ENCODE results near the gene ASMTL. TPM values are rescaled to one million over a fixed set of nuclear protein-coding genes. Genes with fewer than 3 reads are reported as not detected.

Gene ASMTL
- total and polyA plus RNA-seq, 2 of the 13 experiments (the other 11 are each of a cell fraction or from before 2014, with no cell fraction given), result 5.6 to 16.3 TPM

DNA sequence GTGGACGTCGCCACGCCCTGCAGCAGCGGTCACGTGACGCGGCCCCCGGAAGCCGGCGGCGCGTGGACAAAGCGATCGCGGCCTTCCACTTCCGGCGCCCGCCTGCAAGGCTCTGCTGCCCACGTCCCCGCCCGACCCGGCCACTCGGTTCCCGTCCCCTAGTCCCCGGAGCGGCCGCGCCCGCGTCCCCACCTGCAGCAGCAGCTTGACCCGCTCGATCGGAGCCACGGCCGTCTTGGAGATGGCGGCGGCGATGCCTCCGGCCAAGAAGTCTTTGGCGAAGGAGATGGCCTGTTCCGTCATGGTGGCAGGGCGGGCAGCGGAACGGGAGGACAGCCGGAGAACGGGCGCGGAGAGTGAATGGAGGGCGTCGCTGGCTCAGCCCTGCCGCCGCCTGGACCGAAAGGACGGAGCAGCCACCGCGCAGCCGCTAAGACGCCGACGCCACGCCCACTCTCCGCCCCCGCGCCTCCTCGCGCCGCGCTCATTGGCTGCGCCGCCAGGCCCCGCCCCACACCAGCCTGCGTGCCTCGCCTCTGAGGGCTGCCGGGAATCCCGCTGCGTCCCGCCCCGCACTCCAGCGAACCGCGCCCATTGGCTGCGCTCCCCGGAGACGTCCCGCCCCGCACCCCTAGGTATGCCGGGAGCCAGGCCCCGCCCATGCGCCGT lies 60.9 kb downstream of the ASMTL start, which contains the start of gene SLC25A6 (continued):
- TF ChIP-seq, protein P1, sequence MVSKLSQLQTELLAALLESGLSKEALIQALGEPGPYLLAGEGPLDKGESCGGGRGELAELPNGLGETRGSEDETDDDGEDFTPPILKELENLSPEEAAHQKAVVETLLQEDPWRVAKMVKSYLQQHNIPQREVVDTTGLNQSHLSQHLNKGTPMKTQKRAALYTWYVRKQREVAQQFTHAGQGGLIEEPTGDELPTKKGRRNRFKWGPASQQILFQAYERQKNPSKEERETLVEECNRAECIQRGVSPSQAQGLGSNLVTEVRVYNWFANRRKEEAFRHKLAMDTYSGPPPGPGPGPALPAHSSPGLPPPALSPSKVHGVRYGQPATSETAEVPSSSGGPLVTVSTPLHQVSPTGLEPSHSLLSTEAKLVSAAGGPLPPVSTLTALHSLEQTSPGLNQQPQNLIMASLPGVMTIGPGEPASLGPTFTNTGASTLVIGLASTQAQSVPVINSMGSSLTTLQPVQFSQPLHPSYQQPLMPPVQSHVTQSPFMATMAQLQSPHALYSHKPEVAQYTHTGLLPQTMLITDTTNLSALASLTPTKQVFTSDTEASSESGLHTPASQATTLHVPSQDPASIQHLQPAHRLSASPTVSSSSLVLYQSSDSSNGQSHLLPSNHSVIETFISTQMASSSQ (IDR thresholded peaks at IDR 0.05; ENCODE audit: low read depth), result no peak
- TF ChIP-seq, protein P1 (CRISPR knock-in tag; IDR thresholded peaks at IDR 0.05; ENCODE audit: borderline replicate concordance), result no peak; the same call in 1 of the 2 replicates
- TF ChIP-seq SAFB2 (CRISPR knock-in tag; IDR thresholded peaks at IDR 0.05; ENCODE audit: borderline replicate concordance, low read depth) (peak; percentile 89), DMAP1 (CRISPR knock-in tag; IDR thresholded peaks at IDR 0.05) (peak; percentile 93), CC2D1A (CRISPR knock-in tag; IDR thresholded peaks at IDR 0.05) (no peak), ZNF552 (CRISPR knock-in tag; IDR thresholded peaks at IDR 0.05; ENCODE audit: borderline replicate concordance) (no peak; the same call in 1 of the 2 replicates), ZSCAN30 (CRISPR knock-in tag; IDR thresholded peaks at IDR 0.05) (no peak), YY1 (IDR thresholded peaks at IDR 0.05; ENCODE audit: insufficient read depth, insufficient replicate concordance, low read depth, low read length) (peak; percentile 35), MATR3 (CRISPR knock-in tag; IDR thresholded peaks at IDR 0.05) (no peak), FOSL1 (CRISPR knock-in tag; IDR thresholded peaks at IDR 0.05; ENCODE audit: borderline replicate concordance) (no peak), GPN1 (CRISPR knock-in tag; IDR thresholded peaks at IDR 0.05; ENCODE audit: borderline replicate concordance) (no peak), YEATS2 (CRISPR knock-in tag; IDR thresholded peaks at IDR 0.05; ENCODE audit: borderline replicate concordance) (peak; percentile 95), FOXO1 (CRISPR knock-in tag; IDR thresholded peaks at IDR 0.05) (no peak; the same call in none of the 2 replicates)
- TF ChIP-seq, protein P2, sequence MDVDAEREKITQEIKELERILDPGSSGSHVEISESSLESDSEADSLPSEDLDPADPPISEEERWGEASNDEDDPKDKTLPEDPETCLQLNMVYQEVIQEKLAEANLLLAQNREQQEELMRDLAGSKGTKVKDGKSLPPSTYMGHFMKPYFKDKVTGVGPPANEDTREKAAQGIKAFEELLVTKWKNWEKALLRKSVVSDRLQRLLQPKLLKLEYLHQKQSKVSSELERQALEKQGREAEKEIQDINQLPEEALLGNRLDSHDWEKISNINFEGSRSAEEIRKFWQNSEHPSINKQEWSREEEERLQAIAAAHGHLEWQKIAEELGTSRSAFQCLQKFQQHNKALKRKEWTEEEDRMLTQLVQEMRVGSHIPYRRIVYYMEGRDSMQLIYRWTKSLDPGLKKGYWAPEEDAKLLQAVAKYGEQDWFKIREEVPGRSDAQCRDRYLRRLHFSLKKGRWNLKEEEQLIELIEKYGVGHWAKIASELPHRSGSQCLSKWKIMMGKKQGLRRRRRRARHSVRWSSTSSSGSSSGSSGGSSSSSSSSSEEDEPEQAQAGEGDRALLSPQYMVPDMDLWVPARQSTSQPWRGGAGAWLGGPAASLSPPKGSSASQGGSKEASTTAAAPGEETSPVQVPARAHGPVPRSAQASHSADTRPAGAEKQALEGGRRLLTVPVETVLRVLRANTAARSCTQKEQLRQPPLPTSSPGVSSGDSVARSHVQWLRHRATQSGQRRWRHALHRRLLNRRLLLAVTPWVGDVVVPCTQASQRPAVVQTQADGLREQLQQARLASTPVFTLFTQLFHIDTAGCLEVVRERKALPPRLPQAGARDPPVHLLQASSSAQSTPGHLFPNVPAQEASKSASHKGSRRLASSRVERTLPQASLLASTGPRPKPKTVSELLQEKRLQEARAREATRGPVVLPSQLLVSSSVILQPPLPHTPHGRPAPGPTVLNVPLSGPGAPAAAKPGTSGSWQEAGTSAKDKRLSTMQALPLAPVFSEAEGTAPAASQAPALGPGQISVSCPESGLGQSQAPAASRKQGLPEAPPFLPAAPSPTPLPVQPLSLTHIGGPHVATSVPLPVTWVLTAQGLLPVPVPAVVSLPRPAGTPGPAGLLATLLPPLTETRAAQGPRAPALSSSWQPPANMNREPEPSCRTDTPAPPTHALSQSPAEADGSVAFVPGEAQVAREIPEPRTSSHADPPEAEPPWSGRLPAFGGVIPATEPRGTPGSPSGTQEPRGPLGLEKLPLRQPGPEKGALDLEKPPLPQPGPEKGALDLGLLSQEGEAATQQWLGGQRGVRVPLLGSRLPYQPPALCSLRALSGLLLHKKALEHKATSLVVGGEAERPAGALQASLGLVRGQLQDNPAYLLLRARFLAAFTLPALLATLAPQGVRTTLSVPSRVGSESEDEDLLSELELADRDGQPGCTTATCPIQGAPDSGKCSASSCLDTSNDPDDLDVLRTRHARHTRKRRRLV (CRISPR knock-in tag; IDR thresholded peaks at IDR 0.05), result peak; percentile 55; the same call in 1 of the 2 replicates
- TF ChIP-seq, protein P3, sequence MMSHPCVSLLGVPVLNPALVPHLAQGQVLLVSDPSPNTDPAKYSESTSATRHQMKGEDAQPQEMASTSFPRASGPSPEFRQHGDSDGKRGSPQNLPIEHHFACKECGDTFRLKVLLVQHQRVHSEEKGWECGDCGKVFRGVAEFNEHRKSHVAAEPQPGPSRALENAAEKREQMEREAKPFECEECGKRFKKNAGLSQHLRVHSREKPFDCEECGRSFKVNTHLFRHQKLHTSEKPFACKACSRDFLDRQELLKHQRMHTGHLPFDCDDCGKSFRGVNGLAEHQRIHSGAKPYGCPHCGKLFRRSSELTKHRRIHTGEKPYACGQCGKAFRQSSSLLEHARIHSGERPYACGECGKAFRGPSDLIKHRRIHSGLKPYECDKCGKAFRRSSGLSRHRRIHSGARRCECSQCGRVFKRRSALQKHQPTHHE (CRISPR knock-in tag; IDR thresholded peaks at IDR 0.05; ENCODE audit: borderline replicate concordance), result peak; percentile 95; the same call in 1 of the 2 replicates
- TF ChIP-seq, protein P4, sequence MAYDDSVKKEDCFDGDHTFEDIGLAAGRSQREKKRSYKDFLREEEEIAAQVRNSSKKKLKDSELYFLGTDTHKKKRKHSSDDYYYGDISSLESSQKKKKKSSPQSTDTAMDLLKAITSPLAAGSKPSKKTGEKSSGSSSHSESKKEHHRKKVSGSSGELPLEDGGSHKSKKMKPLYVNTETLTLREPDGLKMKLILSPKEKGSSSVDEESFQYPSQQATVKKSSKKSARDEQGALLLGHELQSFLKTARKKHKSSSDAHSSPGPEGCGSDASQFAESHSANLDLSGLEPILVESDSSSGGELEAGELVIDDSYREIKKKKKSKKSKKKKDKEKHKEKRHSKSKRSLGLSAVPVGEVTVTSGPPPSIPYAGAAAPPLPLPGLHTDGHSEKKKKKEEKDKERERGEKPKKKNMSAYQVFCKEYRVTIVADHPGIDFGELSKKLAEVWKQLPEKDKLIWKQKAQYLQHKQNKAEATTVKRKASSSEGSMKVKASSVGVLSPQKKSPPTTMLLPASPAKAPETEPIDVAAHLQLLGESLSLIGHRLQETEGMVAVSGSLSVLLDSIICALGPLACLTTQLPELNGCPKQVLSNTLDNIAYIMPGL (CRISPR knock-in tag; IDR thresholded peaks at IDR 0.05; ENCODE audit: borderline replicate concordance in 1 of 2, low read depth in 1 of 2), result peak; percentile 72 to 84; a peak in 3 of 4 replicates
